GM12872 (cell line): ENCODE measurements around the gene GATA2.

Experiments used
- TF ChIP-seq, protein P1 (sequence below): IDR thresholded peaks from 3 replicates; pipeline ENCODE4 v1.5.1; 2011; ENCODE audit warnings: low read depth, mild to moderate bottlenecking, low read length, moderate library complexity; ENCODE audit not compliant: insufficient read depth

Gene GATA2

DNA sequence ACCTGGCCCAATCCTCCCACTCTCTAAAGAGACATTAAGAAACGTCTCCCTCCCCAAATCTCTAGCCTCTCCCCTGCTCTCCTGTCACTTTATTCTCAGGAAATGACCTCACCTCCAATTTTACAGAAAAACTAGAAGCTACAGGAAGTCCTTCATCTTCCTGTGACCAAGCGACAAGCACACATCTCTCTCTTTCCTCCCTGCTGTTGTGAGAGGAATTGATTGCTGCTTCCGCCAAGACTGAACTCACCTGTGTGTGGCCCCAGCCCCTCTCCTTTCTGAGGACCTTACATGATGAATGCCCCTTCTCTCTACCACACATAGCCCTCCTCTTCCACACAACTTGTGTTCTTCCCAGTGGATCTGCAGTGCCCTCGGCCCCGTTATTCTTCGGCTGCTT lies 44.5 kb downstream of the GATA2 start:
- TF ChIP-seq, protein P1, sequence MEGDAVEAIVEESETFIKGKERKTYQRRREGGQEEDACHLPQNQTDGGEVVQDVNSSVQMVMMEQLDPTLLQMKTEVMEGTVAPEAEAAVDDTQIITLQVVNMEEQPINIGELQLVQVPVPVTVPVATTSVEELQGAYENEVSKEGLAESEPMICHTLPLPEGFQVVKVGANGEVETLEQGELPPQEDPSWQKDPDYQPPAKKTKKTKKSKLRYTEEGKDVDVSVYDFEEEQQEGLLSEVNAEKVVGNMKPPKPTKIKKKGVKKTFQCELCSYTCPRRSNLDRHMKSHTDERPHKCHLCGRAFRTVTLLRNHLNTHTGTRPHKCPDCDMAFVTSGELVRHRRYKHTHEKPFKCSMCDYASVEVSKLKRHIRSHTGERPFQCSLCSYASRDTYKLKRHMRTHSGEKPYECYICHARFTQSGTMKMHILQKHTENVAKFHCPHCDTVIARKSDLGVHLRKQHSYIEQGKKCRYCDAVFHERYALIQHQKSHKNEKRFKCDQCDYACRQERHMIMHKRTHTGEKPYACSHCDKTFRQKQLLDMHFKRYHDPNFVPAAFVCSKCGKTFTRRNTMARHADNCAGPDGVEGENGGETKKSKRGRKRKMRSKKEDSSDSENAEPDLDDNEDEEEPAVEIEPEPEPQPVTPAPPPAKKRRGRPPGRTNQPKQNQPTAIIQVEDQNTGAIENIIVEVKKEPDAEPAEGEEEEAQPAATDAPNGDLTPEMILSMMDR = no peak

DNA sequence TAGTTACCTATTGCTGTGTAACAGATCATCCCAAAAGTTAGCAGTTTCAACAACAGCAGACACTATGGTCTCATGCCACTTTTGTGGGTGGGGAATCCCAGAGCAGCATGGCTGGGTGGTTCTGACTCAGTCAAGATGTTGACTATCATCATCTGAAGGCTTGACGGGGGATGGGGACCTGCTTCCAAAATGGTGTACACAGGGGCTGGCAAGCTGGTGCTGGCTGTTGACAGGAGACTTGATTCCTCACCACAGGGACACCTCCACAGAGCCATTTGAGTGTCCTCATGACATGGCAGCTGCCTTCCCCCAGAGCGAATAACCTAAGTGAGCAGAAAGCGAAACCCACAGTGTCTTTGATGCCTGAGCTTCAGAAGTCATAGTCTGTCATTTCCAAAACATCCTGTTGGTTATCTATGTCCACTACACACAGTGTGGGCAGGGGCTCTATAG lies 45.4 kb downstream of the GATA2 start:
- TF ChIP-seq, protein P1 = no peak

DNA sequence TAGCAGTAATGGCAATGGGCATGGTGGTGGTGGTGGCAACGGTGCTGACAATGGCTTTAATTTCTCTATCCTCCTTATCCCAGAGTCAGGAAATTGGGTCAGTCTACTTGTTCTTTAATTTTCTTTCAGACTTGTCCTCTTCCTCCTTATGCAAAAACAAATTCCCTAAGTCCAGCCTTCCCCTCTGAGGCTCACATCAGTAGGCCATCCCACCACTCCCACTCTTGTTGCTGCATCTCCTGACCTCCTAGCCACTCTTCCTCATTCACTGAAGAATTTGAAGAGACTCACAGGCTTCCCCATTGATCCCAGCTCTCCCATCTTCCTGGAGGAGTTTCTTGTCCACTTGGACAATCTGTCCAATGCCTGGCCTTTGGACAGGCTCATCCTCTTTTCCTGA lies 46.2 kb downstream of the GATA2 start:
- TF ChIP-seq, protein P1 = no peak

DNA sequence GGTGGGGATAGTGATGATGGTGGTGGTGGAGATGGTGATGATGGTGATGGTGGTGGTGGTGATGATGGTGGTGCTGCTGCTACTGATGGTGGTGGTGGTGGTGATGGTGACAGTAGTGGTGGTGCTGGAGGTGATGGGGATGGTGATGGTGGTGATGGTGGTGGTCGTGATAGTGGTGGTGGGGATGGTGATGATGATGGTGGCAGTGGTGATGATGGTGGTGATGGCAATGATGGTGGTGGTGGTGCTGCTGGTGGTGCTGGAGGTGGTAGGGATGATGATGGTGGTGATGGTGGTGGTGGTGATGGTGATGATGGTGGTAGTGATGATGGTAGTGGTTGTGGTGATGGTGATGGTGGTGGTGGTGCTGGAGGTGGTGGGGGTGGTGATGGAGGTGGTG lies 47.6 kb downstream of the GATA2 start:
- TF ChIP-seq, protein P1 = no peak

DNA sequence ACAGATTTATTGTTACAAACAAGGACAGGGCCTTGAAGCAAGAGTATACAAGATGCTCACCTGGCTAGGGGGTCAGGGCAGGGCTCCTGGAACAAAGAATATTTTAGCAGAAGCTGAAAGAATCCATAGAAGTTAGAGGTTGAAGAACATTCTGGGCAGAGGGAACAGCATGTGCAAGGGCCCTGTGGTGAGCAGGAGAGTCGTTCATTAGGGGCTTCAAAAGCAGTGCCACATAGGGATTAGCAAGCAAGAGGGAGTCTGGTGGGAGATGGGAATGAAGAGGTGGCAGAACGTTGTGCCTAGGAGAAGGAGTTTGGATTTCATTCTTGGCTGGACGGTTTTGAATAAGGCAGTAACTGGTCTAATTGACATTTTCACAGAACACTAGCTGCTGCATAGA lies 49.2 kb downstream of the GATA2 start:
- TF ChIP-seq, protein P1 = no peak

DNA sequence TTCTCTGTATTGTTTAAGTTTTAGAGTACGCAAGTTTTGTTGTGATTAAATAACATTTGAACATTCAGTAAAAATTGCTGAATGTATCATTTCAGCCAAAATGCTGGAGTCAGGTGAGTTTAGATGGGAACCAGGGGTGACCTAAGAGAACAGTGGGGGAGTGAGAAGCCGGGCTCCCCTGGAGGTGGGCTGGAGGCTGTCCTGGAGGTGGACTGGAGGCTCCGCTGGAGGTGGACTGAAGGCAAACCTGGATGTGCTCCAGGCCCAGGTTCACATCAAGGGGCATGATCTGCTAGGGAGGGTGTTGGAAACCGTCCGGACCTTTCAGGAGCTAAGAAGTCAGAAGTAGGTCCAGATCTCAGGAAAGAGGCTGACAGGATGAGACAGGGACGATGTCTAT lies 50.1 kb downstream of the GATA2 start:
- TF ChIP-seq, protein P1 = no peak

DNA sequence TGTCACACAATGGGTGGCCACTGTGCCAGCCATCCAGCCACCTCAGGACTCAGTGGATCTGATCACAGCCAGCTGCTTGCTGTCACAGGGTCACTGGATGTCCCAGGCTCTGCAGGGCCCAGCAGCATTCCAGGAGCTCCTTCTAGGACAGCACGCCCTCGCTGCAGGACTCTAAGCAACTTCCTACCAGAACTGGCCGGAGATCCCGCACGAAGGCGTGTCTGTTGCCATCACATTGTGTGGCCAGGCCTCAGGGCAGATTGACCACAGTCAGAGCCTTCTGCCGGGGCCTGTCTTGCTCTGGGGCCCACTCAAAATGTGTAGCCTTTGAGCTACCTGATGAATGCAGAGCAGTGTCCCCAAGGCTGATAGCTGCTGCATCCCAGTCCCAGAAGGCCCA lies 50.9 kb downstream of the GATA2 start:
- TF ChIP-seq, protein P1 = no peak

DNA sequence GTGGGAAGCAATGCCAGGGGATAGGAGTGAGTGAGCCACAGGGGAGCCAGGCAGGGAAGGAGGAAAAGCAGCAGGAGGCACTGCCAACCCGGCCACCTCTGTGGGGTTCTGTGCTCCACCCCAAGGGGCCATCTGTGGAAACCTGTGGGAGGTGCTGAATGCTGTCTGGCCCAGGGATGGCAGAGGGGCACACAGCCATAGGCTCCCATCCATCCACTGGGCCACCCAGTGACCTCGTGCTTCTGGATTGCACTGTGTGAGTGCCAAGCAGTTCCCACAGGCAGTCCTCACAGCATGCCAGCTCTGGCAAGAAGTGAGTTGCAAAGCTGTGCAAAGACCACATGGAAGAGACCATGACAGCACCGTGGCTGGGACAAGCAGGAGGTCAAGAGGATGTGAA lies 53.8 kb downstream of the GATA2 start:
- TF ChIP-seq, protein P1 = no peak
